ENCODE data around the gene TCTN2. TPM values are rescaled to one million over a fixed set of nuclear protein-coding genes. Genes with fewer than 3 reads are reported as not detected.

The TCTN2 gene
- total and polyA plus RNA-seq, 10 of the 15 experiments (the other 5 are each of a cell fraction or from before 2014, with no cell fraction given): 0.55 to 5.5 (median 3.3) TPM

GRCh38 chr12:123723011-123723410 lies 52.1 kb downstream of the TCTN2 start:
- H4K20me1 ChIP-seq (ENCODE audit: control insufficient read depth, insufficient read depth): no peaks in the 10 kb centered on the region
- ATAC-seq (no peak), DNase-seq (ENCODE audit: low read depth, low spot score) (no peak), FAIRE-seq (no peak)
- CTCF ChIA-PET: interaction anchor here (1.2 kb wide), 1 partner anchor 9 kb away, joined by 3 read pairs; no protein-coding TSS in a partner anchor
- BruUV-seq (replicated peaks): no TSS peak
- H3K79me2 ChIP-seq (ENCODE audit: control insufficient read depth, insufficient read depth, low read length): no peaks in the 10 kb centered on the region; the same call in 1 of the 2 replicates
- RAD21 ChIA-PET (ENCODE audit: unreplicated experiment): interaction anchor here (1.0 kb wide), 1 partner anchor 11 kb away, joined by 3 read pairs; the partner anchor contains the start of gene ATP6V0A2
- H3K9me3 ChIP-seq (replicated peaks; ENCODE audit: control insufficient read depth, insufficient read depth, low read length): no peaks in the 10 kb centered on the region
- SMC1A ChIA-PET (ENCODE audit: uncharacterized antibody, unreplicated experiment): interaction anchor here (0.9 to 5.0 kb wide), 2 partner anchors 10 to 65 kb away, joined by 4 to 28 read pairs; partner anchors contain the start of gene ATP6V0A2
- POLR2A ChIA-PET: interaction anchor here (0.6 to 5.3 kb wide), 2 partner anchors 9 to 10 kb away, joined by 3 to 17 read pairs; partner anchors contain the start of gene ATP6V0A2
- no peak overlapping the region for H3K4me2 ChIP-seq (ENCODE audit: control insufficient read depth, insufficient read depth)
- H3K4me1 ChIP-seq (ENCODE audit: control insufficient read depth, insufficient read depth, low read length): peaks cover 6% of the 10 kb centered on the region; the same call in 1 of the 2 replicates
- H3K27me3 ChIP-seq (replicated peaks in 1 of 2; ENCODE audit: control insufficient read depth in 2 of 2, insufficient read depth in 2 of 2, low read length in 1 of 2): no peaks in the 10 kb centered on the region
- TF ChIP-seq, protein P1, sequence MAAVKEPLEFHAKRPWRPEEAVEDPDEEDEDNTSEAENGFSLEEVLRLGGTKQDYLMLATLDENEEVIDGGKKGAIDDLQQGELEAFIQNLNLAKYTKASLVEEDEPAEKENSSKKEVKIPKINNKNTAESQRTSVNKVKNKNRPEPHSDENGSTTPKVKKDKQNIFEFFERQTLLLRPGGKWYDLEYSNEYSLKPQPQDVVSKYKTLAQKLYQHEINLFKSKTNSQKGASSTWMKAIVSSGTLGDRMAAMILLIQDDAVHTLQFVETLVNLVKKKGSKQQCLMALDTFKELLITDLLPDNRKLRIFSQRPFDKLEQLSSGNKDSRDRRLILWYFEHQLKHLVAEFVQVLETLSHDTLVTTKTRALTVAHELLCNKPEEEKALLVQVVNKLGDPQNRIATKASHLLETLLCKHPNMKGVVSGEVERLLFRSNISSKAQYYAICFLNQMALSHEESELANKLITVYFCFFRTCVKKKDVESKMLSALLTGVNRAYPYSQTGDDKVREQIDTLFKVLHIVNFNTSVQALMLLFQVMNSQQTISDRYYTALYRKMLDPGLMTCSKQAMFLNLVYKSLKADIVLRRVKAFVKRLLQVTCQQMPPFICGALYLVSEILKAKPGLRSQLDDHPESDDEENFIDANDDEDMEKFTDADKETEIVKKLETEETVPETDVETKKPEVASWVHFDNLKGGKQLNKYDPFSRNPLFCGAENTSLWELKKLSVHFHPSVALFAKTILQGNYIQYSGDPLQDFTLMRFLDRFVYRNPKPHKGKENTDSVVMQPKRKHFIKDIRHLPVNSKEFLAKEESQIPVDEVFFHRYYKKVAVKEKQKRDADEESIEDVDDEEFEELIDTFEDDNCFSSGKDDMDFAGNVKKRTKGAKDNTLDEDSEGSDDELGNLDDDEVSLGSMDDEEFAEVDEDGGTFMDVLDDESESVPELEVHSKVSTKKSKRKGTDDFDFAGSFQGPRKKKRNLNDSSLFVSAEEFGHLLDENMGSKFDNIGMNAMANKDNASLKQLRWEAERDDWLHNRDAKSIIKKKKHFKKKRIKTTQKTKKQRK (IDR thresholded peaks at IDR 0.05; ENCODE audit: low read depth, low read length): no peak
- TF ChIP-seq SUZ12 (IDR thresholded peaks at IDR 0.05; ENCODE audit: unreplicated experiment): no peak
- H3K36me3 ChIP-seq (ENCODE audit: control insufficient read depth in 2 of 2, insufficient read depth in 2 of 2, low read length in 1 of 2): peaks cover 5% of the 10 kb centered on the region in 2 experiments; a peak in 3 of 4 replicates
- in situ Hi-C loops (cut with MboI): no loop called here
- no peak overlapping the region for H3K27ac ChIP-seq (ENCODE audit: control insufficient read depth, insufficient read depth)
- intact Hi-C loops (cut with micrococcal nuclease; ENCODE audit: unreplicated experiment): no loop called here
- no peak overlapping the region for H2AFZ ChIP-seq (ENCODE audit: control insufficient read depth, low read depth, low read length)
- 93% methylated on average over 8 of the region's 8 CpGs for WGBS (ENCODE audit: insufficient coverage, insufficient replicate concordance, low lambda C conversion rate, missing lambda C conversion rate)
- no peak overlapping the region for H3K9ac ChIP-seq (ENCODE audit: control insufficient read depth, insufficient read depth, low read length)
- no peak overlapping the region for H3K4me3 ChIP-seq
